Ishikawa (cell line): Measurements from ENCODE around the gene TEAD4.

Experiments
- CEBPB ChIP-seq: IDR thresholded peaks from 2 replicates; pipeline ENCODE4 v1.6.1; 2012
- CREB1 ChIP-seq: IDR thresholded peaks from 2 replicates; pipeline ENCODE4 v1.6.1; 2012; ENCODE audit warnings: low read depth
- EGR1 ChIP-seq: IDR thresholded peaks from 2 replicates; pipeline ENCODE4 v1.6.1; 2012
- EP300 ChIP-seq: IDR thresholded peaks from 2 replicates; pipeline ENCODE4 v1.6.1; 2012; ENCODE audit warnings: borderline replicate concordance
- FOXM1 ChIP-seq: IDR thresholded peaks from 2 replicates; pipeline ENCODE4 v1.6.1; 2012; ENCODE audit warnings: low read depth, borderline replicate concordance
- NFIC ChIP-seq: IDR thresholded peaks from 2 replicates; pipeline ENCODE4 v1.6.1; 2012
- RAD21 ChIP-seq: IDR thresholded peaks from 2 replicates; pipeline ENCODE4 v1.6.1; 2012; ENCODE audit warnings: low read depth
- REST ChIP-seq: IDR thresholded peaks from 2 replicates; pipeline ENCODE4 v1.6.1; 2012; ENCODE audit warnings: low read depth, mild to moderate bottlenecking
- TAF1 ChIP-seq: IDR thresholded peaks from 2 replicates; pipeline ENCODE4 v1.6.1; 2012; ENCODE audit warnings: low read depth, mild to moderate bottlenecking
- TCF12 ChIP-seq: IDR thresholded peaks from 2 replicates; pipeline ENCODE4 v1.6.1; 2012; ENCODE audit warnings: low read depth
- TEAD4 ChIP-seq: IDR thresholded peaks from 2 replicates; pipeline ENCODE4 v1.6.1; 2012
- YY1 ChIP-seq: IDR thresholded peaks from 2 replicates; pipeline ENCODE4 v1.6.1; 2012; ENCODE audit warnings: low read depth
- TF ChIP-seq, protein P1 (sequence below): IDR thresholded peaks from 2 replicates; pipeline ENCODE4 v1.6.1; 2012
- TF ChIP-seq, protein P2 (sequence below): IDR thresholded peaks from 2 replicates; pipeline ENCODE4 v1.6.1; 2012

GRCh38 chr12:2937500-2937899 lies 21.7 kb upstream of the TEAD4 start:
- TF ChIP-seq TAF1 (no peak), NFIC (no peak), YY1 (no peak), EGR1 (no peak), CEBPB (no peak), CREB1 (no peak), EP300 (no peak), REST (no peak), TCF12 (no peak), FOXM1 (no peak), RAD21 (no peak), TEAD4 (no peak)
- TF ChIP-seq, protein P1, sequence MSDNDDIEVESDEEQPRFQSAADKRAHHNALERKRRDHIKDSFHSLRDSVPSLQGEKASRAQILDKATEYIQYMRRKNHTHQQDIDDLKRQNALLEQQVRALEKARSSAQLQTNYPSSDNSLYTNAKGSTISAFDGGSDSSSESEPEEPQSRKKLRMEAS: no peak
- TF ChIP-seq, protein P2, sequence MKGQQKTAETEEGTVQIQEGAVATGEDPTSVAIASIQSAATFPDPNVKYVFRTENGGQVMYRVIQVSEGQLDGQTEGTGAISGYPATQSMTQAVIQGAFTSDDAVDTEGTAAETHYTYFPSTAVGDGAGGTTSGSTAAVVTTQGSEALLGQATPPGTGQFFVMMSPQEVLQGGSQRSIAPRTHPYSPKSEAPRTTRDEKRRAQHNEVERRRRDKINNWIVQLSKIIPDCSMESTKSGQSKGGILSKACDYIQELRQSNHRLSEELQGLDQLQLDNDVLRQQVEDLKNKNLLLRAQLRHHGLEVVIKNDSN: no peak
